ENCODE data around the gene EHBP1. TPM values are rescaled to one million over a fixed set of nuclear protein-coding genes. Genes with fewer than 3 reads are reported as not detected.

Gene EHBP1
- total and polyA plus RNA-seq, 2 donors (not counting 3 experiments of a cell fraction or from before 2014, with no cell fraction given): 8.4 to 34.8 TPM

DNA sequence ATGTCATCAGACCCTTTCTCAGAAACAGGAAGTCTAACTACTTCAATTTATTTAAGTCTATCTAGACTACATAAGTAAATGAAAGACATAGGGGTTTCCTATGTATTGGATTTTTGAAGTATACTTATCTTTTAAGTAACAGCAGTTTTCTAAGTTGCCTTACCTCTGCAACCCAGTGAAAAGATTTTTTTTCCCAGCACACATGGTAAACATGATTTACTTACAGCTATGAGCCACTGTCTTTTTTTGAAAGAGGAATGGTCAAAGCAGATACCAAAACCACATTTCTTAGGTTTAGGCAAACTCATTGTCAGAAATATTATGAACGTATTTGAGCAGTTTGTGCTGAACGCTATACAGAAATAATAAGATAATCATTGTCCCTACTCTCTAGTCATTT lies 266.4 kb downstream of the EHBP1 start:
- BruUV-seq (replicated peaks): no TSS peak
- ChIA-PET POLR2A (no interaction called here), CTCF (no interaction called here)
- no peak overlapping the region for H3K27ac ChIP-seq (ENCODE audit: insufficient read depth, low read depth, low read length)
- DNase-seq (ENCODE audit: low read depth, low spot score) (no peak), FAIRE-seq (no peak)
- H3K36me3 ChIP-seq (ENCODE audit: control insufficient read depth in 2 of 2, extremely low read depth in 1 of 2, insufficient read depth in 2 of 2, low read length in 2 of 2): no peaks in the 10 kb centered on the region
- H3K9me3 ChIP-seq (replicated peaks; ENCODE audit: control insufficient read depth, insufficient read depth, low read length): no peaks in the 10 kb centered on the region
- no peaks in the 10 kb centered on the region for H3K27me3 ChIP-seq (ENCODE audit: control insufficient read depth in 2 of 2, insufficient read depth in 2 of 2, low read length in 2 of 2)
- intact Hi-C loops (cut with micrococcal nuclease): no loop called here
- H3K9ac ChIP-seq (replicated peaks; ENCODE audit: extremely low read depth, insufficient read depth, low read length): no peak overlapping the region
- no peaks in the 10 kb centered on the region for H3K79me2 ChIP-seq (ENCODE audit: control insufficient read depth, insufficient read depth, low read length)
- TF ChIP-seq POLR2AphosphoS5 (IDR thresholded peaks at IDR 0.05; ENCODE audit: insufficient read depth, low read depth, low read length) (no peak), JUN (IDR thresholded peaks at IDR 0.05; ENCODE audit: borderline replicate concordance, insufficient read depth, insufficient read length, low read depth) (no peak), MYC (IDR thresholded peaks at IDR 0.05; ENCODE audit: low read depth, low read length) (no peak), POLR2A (IDR thresholded peaks at IDR 0.05; ENCODE audit: low read depth, low read length) (no peak), FOS (IDR thresholded peaks at IDR 0.05; ENCODE audit: borderline replicate concordance, insufficient read depth, low read length) (no peak), EZH2 (IDR thresholded peaks at IDR 0.05; ENCODE audit: borderline replicate concordance, low read depth, low read length, severe bottlenecking) (no peak), GATA2 (IDR thresholded peaks at IDR 0.05; ENCODE audit: insufficient read depth, insufficient read length, low read depth, low read length) (no peak)
- TF ChIP-seq, protein P1, sequence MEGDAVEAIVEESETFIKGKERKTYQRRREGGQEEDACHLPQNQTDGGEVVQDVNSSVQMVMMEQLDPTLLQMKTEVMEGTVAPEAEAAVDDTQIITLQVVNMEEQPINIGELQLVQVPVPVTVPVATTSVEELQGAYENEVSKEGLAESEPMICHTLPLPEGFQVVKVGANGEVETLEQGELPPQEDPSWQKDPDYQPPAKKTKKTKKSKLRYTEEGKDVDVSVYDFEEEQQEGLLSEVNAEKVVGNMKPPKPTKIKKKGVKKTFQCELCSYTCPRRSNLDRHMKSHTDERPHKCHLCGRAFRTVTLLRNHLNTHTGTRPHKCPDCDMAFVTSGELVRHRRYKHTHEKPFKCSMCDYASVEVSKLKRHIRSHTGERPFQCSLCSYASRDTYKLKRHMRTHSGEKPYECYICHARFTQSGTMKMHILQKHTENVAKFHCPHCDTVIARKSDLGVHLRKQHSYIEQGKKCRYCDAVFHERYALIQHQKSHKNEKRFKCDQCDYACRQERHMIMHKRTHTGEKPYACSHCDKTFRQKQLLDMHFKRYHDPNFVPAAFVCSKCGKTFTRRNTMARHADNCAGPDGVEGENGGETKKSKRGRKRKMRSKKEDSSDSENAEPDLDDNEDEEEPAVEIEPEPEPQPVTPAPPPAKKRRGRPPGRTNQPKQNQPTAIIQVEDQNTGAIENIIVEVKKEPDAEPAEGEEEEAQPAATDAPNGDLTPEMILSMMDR (IDR thresholded peaks at IDR 0.05; ENCODE audit: extremely low read depth in 1 of 2, insufficient read depth in 1 of 2, low read depth in 1 of 2, low read length in 2 of 2): no peak
- TF ChIP-seq, protein P2, sequence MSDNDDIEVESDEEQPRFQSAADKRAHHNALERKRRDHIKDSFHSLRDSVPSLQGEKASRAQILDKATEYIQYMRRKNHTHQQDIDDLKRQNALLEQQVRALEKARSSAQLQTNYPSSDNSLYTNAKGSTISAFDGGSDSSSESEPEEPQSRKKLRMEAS (IDR thresholded peaks at IDR 0.05; ENCODE audit: insufficient read depth, insufficient read length): no peak
- no peaks in the 10 kb centered on the region for H3K4me1 ChIP-seq (ENCODE audit: control insufficient read depth, extremely low read depth, insufficient read depth, low read length)
- dilution Hi-C loops (cut with MboI; ENCODE audit: extremely low pct_ligation_motif_present, low sequenced_read_pairs): no loop called here
- H2AFZ ChIP-seq (ENCODE audit: low read depth, low read length): no peak overlapping the region
- H3K4me3 ChIP-seq (replicated peaks in 1 of 3; ENCODE audit: insufficient read depth in 1 of 3, low read depth in 1 of 3, low read length in 3 of 3): no peak overlapping the region
- no peak overlapping the region for H3K4me2 ChIP-seq (ENCODE audit: insufficient read depth, low read length)
- H3K9me1 ChIP-seq (replicated peaks; ENCODE audit: control insufficient read depth, extremely low read depth, insufficient read depth, low read length): no peaks in the 10 kb centered on the region
- no peaks in the 10 kb centered on the region for H4K20me1 ChIP-seq (replicated peaks; ENCODE audit: control insufficient read depth, extremely low read depth, insufficient read depth, low read length)
